Osteoblast (primary cell): ENCODE data around the gene CCDC24. TPM values are rescaled to one million over a fixed set of nuclear protein-coding genes. Genes with fewer than 3 reads are reported as not detected.
A peak's percentile ranks its signal among the peaks of the same experiment; 100 is the strongest.

Experiments used
- DNase-seq: peaks from one replicate; pipeline ENCODE4 v3.0.0; 2011; ENCODE audit warnings: low spot score, mixed read lengths; ENCODE audit not compliant: insufficient read length; ENCODE audit errors: missing footprints
- H2AFZ ChIP-seq: 2 replicates; pipeline ENCODE4 v1.6.0; 2011; ENCODE audit warnings: mild to moderate bottlenecking, low read length
- H3K27ac ChIP-seq: 2 replicates; pipeline ENCODE4 v1.5.1; 2011; ENCODE audit warnings: mild to moderate bottlenecking, low read depth, low read length, moderate library complexity
- H3K27me3 ChIP-seq: 2 replicates; pipeline ENCODE4 v1.6.0; 2012; ENCODE audit warnings: mild to moderate bottlenecking, control low read depth, inconsistent platforms, low read length, moderate library complexity; ENCODE audit not compliant: insufficient read depth
- H3K36me3 ChIP-seq: 2 replicates; pipeline ENCODE4 v1.5.1; 2011; ENCODE audit warnings: mild to moderate bottlenecking, low read length, control low read depth, moderate library complexity; ENCODE audit not compliant: insufficient read depth
- H3K4me1 ChIP-seq: 2 replicates; pipeline ENCODE4 v1.5.1; 2011; ENCODE audit warnings: mild to moderate bottlenecking, low read length, control low read depth, moderate library complexity; ENCODE audit not compliant: insufficient read depth
- H3K4me2 ChIP-seq: 2 replicates; pipeline ENCODE4 v1.6.0; 2011; ENCODE audit warnings: mild to moderate bottlenecking, low read length; ENCODE audit not compliant: insufficient read depth
- H3K4me3 ChIP-seq: fragments of 200-600 bp; sonication (generic); 3 replicates; pipeline ENCODE4 v1.5.1; 2012; ENCODE audit warnings: mild to moderate bottlenecking, low read length, inconsistent platforms; ENCODE audit not compliant: insufficient read depth
- H3K79me2 ChIP-seq: 2 replicates; pipeline ENCODE4 v1.6.0; 2012; ENCODE audit warnings: mild to moderate bottlenecking, low read length, control low read depth, inconsistent platforms; ENCODE audit not compliant: insufficient read depth
- H3K9me3 ChIP-seq: 2 replicates; pipeline ENCODE4 v1.5.1; 2011; ENCODE audit warnings: low read depth, low read length, control low read depth
- H4K20me1 ChIP-seq: 2 replicates; pipeline ENCODE4 v1.6.0; 2012; ENCODE audit warnings: mild to moderate bottlenecking, low read length, control low read depth; ENCODE audit not compliant: insufficient read depth
- total RNA-seq: library from RNA; depleted of rRNA; stranded (reverse); fragments of >200 nt; gene quantifications from 2 replicates; pipeline ENCODE4 v1.2.3, GENCODE V29; 2012
- TF ChIP-seq, protein P1 (sequence below): IDR thresholded peaks from 2 replicates; pipeline ENCODE4 v1.5.1; 2011; ENCODE audit warnings: mild to moderate bottlenecking, low read depth, low read length, moderate library complexity; ENCODE audit errors: extremely low read depth

CCDC24 gene
- total RNA-seq, 1 donor = 2.9 TPM

DNA sequence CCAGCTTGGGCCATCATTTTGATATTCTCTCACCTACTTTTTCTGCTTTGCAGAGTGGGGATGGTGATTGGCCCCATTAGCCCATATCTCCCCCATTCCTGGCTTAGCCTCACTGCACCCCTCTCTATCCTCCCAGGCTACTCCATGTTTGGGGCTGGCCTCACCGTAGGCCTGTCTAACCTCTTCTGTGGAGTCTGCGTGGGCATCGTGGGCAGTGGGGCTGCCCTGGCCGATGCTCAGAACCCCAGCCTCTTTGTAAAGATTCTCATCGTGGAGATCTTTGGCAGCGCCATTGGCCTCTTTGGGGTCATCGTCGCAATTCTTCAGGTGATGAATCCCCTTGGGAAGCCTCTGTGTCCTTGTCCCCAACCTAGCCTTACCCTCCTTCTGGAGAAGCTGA is 14.5 kb upstream of the CCDC24 start:
- Histone ChIP-seq H3K4me2 (peak overlapping the region; percentile 96), H3K79me2 (peaks cover 66% of the 10 kb centered on the region), H3K4me3 (no peak overlapping the region), H3K4me1 (peaks cover 44% of the 10 kb centered on the region), H2AFZ (no peak overlapping the region), H4K20me1 (peaks cover 42% of the 10 kb centered on the region), H3K27ac (no peak overlapping the region), H3K9me3 (no peaks in the 10 kb centered on the region), H3K36me3 (peaks cover 32% of the 10 kb centered on the region), H3K27me3 (no peaks in the 10 kb centered on the region)
- TF ChIP-seq, protein P1, sequence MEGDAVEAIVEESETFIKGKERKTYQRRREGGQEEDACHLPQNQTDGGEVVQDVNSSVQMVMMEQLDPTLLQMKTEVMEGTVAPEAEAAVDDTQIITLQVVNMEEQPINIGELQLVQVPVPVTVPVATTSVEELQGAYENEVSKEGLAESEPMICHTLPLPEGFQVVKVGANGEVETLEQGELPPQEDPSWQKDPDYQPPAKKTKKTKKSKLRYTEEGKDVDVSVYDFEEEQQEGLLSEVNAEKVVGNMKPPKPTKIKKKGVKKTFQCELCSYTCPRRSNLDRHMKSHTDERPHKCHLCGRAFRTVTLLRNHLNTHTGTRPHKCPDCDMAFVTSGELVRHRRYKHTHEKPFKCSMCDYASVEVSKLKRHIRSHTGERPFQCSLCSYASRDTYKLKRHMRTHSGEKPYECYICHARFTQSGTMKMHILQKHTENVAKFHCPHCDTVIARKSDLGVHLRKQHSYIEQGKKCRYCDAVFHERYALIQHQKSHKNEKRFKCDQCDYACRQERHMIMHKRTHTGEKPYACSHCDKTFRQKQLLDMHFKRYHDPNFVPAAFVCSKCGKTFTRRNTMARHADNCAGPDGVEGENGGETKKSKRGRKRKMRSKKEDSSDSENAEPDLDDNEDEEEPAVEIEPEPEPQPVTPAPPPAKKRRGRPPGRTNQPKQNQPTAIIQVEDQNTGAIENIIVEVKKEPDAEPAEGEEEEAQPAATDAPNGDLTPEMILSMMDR = no peak
- DNase-seq = peak; percentile 63

DNA sequence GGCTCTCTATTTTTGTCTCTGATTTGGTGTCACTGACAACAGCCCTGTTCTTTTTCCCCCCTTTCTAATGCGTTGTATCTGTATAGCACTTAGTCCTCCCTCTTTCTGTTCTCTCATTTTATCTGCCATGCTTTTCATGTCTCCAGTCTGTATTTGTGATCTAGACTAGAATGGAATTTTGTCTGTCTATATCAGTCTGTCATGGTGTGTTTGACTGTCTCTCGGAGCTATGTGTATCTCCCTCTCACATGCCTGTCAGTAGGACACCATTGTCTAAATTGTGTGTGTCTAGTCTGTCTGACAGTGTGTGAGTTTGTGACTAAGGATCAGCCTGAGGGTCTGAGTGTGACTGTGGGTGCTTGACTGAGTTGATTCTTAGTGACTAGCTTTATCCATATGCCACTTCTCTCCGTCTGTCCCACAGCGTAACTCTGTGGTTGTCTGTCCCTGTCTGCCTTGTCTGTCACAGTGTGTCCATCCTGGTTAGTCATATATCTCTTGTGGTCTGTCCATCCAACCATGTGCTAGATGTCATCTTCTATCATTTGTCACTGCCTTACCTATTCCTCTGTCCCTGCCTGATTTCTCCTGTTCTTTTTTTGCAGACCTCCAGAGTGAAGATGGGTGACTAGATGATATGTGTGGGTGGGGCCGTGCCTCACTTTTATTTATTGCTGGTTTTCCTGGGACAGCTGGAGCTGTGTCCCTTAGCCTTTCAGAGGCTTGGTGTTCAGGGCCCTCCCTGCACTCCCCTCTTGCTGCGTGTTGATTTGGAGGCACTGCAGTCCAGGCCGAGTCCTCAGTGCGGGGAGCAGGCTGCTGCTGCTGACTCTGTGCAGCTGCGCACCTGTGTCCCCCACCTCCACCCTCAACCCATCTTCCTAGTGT is 13.8 kb upstream of the CCDC24 start:
- peaks cover 31% of the 10 kb centered on the region for H3K36me3 ChIP-seq
- H3K79me2 ChIP-seq = peaks cover 73% of the 10 kb centered on the region
- TF ChIP-seq, protein P1 = no peak
- H4K20me1 ChIP-seq = peaks cover 47% of the 10 kb centered on the region
- H3K9me3 ChIP-seq = no peaks in the 10 kb centered on the region
- no peak overlapping the region for H2AFZ ChIP-seq
- H3K4me3 ChIP-seq = no peak overlapping the region
- DNase-seq = peak; percentile 76
- H3K27me3 ChIP-seq = no peaks in the 10 kb centered on the region
- no peak overlapping the region for H3K27ac ChIP-seq
- H3K4me1 ChIP-seq = peaks cover 44% of the 10 kb centered on the region
- H3K4me2 ChIP-seq = peak overlapping the region; percentile 90

DNA sequence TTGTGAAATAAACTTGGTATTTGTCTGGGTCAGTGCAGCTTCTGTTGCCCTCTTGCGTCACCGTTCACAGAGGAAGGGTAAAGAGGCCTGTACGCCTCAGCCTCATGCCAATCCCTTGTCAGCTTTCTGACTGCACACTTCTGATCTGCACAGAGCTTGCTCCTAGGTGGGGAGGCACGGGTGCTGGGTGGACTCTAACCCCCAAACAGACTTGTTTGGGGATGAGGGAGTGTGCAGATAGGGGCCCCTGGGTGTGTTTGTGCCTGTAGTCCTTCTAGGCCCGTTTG is 13.2 kb upstream of the CCDC24 start:
- Histone ChIP-seq H3K27ac (no peak overlapping the region), H3K79me2 (peaks cover 79% of the 10 kb centered on the region), H3K9me3 (no peaks in the 10 kb centered on the region), H3K36me3 (peaks cover 31% of the 10 kb centered on the region), H3K4me1 (peaks cover 44% of the 10 kb centered on the region), H3K27me3 (no peaks in the 10 kb centered on the region), H3K4me3 (no peak overlapping the region), H3K4me2 (peak overlapping the region; percentile 90), H4K20me1 (peaks cover 53% of the 10 kb centered on the region), H2AFZ (no peak overlapping the region)
- TF ChIP-seq, protein P1 = no peak
- peak; percentile 83 for DNase-seq

DNA sequence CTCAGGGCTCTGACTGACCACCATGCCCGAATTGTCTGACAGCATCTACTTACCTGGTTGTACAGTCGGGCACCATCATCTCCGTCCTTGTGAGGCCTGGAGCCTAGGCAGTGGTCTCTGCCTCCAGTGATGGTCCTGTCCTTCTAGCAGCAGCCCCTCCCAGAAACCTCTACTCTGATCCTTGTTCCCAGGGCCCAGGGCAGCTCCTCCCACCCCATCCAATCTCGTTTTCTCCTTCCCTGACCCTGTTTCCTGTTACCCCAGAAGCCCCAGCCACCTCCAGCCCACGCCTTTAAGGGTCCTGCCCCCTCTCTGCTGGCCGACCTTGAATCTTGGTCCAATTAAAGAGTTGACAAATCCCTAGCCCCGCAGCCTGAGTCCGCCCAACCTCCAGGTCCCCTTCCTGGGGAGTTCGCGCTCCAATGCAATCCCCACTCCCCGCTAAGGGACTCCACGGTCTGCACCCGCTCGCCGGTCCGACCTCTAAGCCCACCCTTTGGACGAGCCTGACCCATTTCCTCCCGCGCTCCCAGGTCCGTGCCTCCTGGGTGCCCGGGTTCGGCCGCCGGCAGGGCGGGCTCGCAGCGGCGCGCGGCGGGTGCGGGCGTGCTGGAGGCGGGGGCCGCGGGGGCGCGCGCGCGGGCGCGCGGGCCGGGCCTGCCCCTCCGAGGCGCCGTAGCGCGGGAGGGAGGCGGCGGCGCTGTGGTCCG is 12.7 kb upstream of the CCDC24 start, which contains the start of gene B4GALT2:
Gene B4GALT2, plus strand, starts transcription at position 660 of the 710 bp plus-strand sequence. CDS start 1,951 bp downstream, outside the sequence.
- TF ChIP-seq, protein P1 = no peak
- Histone ChIP-seq H3K4me3 (peak within 1 kb of the TSS; percentile 78), H3K79me2 (peaks cover 82% of the 10 kb centered on the region), H2AFZ (peak within 1 kb of the TSS; percentile 75), H3K27me3 (no peaks in the 10 kb centered on the region), H3K4me1 (peaks cover 44% of the 10 kb centered on the region), H3K4me2 (peak within 1 kb of the TSS; percentile 90), H4K20me1 (peaks cover 58% of the 10 kb centered on the region), H3K36me3 (peaks cover 33% of the 10 kb centered on the region), H3K27ac (peak within 1 kb of the TSS; percentile 54), H3K9me3 (no peaks in the 10 kb centered on the region)
- DNase-seq = peak; percentile 99
